ENCODE results near the gene ZNF507. TPM values are rescaled to one million over a fixed set of nuclear protein-coding genes. Genes with fewer than 3 reads are reported as not detected.

Gene ZNF507
- total and polyA plus RNA-seq, 3 donors from 2014 or later, result 40.5 to 53.0 (median 50.6) TPM

DNA sequence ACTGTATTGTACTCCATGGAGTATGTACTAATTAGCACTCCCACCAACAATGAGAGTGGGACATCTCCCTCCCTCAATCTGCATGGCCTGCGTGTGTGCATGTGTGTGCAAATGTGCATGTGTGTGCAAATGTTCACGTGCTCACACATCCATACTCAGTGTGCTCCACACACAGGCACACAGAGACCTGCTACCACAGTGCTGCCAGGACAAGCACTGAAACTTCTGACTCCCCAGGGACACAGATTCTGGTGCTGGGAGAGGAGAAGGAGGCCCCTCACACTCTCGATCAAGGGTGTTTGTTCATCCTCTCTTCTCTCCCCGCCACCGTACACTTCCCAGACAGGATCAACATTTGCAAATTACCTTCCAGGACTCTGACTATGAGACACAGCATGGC, 37.8 kb upstream of the ZNF507 start:
- H3K27me3 ChIP-seq, result no peaks in the 10 kb centered on the region
- intact Hi-C loops (cut with DNase I; ENCODE audit: low total_unique reads), result no loop called here
- no peak overlapping the region for H3K4me3 ChIP-seq
- no peaks in the 10 kb centered on the region for H3K4me1 ChIP-seq
- WGBS, 2 donors, result 85 to 88% methylated on average over 5 of the region's 5 CpGs
- H3K9me3 ChIP-seq, result no peaks in the 10 kb centered on the region
- TF ChIP-seq POLR2A (IDR thresholded peaks at IDR 0.05), result no peak
- no peak for TF ChIP-seq CTCF (IDR thresholded peaks at IDR 0.05)
- no peaks in the 10 kb centered on the region for H3K36me3 ChIP-seq (ENCODE audit: low read depth, missing control alignments)
- no peak overlapping the region for H3K27ac ChIP-seq
- DNase-seq, result no peak

GRCh38 chr19:32308431-32309077, 36.9 kb upstream of the ZNF507 start:
- no peak overlapping the region for H3K4me3 ChIP-seq
- intact Hi-C loops (cut with DNase I; ENCODE audit: low total_unique reads), result no loop called here
- no peaks in the 10 kb centered on the region for H3K9me3 ChIP-seq
- no peak for TF ChIP-seq CTCF (IDR thresholded peaks at IDR 0.05)
- TF ChIP-seq POLR2A (IDR thresholded peaks at IDR 0.05), result no peak
- H3K36me3 ChIP-seq (ENCODE audit: low read depth, missing control alignments), result no peaks in the 10 kb centered on the region
- H3K27me3 ChIP-seq, result no peaks in the 10 kb centered on the region
- no peaks in the 10 kb centered on the region for H3K4me1 ChIP-seq
- H3K27ac ChIP-seq, result no peak overlapping the region
- DNase-seq, result no peak
- WGBS, 2 donors, result 74 to 79% methylated on average over 8 of the region's 8 CpGs

DNA sequence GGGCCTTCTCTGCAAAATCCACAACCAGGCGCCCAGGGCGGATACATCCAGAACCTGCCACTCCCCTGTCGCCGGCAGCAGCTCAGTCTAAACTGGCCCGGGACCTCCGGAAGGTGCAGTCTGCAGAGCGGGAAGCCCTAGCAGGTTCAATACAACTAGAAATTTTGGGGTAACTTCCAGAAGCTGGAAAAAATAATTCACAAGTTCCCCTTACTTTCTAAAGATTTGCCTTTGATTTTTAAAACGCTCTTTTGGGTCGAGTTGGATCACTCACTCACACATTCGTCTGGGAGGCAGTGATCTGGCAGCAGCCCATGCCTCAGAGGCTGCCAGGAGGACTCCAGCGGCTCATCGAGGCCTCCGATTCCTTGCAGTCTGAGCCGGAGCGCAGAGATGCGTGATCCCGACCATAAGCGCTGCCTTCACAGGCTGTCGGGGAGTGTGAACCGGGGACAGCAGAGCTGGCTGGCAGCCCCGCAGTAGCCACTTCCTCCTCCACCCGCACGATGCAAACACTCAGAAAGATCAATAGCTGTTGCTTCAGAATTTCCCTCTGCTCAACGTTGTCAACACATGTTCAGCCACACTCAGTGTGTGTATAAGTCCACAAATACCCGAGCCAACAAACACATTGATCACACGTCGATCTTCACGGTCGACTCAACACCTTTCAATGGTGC, 35.6 kb upstream of the ZNF507 start:
- Histone ChIP-seq H3K4me3 (no peak overlapping the region), H3K36me3 (ENCODE audit: low read depth, missing control alignments) (no peaks in the 10 kb centered on the region), H3K27me3 (no peaks in the 10 kb centered on the region), H3K27ac (no peak overlapping the region), H3K9me3 (no peaks in the 10 kb centered on the region), H3K4me1 (no peaks in the 10 kb centered on the region)
- DNase-seq, result no peak
- 82 to 86% methylated on average over 29 of the region's 29 CpGs for WGBS, 2 donors
- TF ChIP-seq POLR2A (IDR thresholded peaks at IDR 0.05) (no peak), CTCF (IDR thresholded peaks at IDR 0.05) (no peak)
- intact Hi-C loops (cut with DNase I; ENCODE audit: low total_unique reads), result no loop called here

- H3K36me3 ChIP-seq (ENCODE audit: low read depth, missing control alignments), result no peaks in the 10 kb centered on the region
- H3K9me3 ChIP-seq, result no peaks in the 10 kb centered on the region
- DNase-seq, result no peak
- no peak overlapping the region for H3K27ac ChIP-seq
- no peaks in the 10 kb centered on the region for H3K4me1 ChIP-seq
- 78 to 88% methylated on average over 10 of the region's 10 CpGs for WGBS, 2 donors
- intact Hi-C loops (cut with DNase I; ENCODE audit: low total_unique reads), result no loop called here
- no peaks in the 10 kb centered on the region for H3K27me3 ChIP-seq
- H3K4me3 ChIP-seq, result no peak overlapping the region
- no peak for TF ChIP-seq POLR2A (IDR thresholded peaks at IDR 0.05)
- TF ChIP-seq CTCF (IDR thresholded peaks at IDR 0.05), result no peak
These were observed 34.0 kb upstream of the ZNF507 start for GRCh38 chr19:32311371-32311770.

Measured in testis (tissue), 3 donors.